ENCODE results near the gene LRRC74A. TPM values are rescaled to one million over a fixed set of nuclear protein-coding genes. Genes with fewer than 3 reads are reported as not detected.

The LRRC74A gene
- total RNA-seq, 1 donor from 2014 or later, result not detected

DNA sequence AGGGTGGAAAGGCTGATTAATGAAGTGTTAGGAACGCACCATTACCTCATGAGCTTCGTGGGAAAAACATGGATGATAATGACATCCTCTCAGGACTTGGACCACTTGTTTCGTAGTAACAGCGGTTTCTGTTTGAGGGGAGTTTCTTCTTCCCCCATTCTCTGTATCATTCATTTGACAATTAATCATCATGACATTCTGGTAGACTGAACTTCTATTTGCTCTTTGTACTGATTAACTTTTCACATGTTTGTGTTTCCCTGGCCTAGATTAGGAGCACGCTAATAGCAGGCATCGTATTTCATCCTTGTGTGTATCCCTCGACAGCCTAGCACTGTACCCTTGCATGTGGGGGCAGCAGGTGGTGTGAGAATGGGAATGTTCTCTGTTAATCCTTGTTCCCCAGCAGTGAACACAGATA lies 8.0 kb downstream of the LRRC74A start:
- intact Hi-C loops (cut with DNase I), result no loop called here
- ATAC-seq (no peak), DNase-seq (ENCODE audit: low spot score) (no peak)

DNA sequence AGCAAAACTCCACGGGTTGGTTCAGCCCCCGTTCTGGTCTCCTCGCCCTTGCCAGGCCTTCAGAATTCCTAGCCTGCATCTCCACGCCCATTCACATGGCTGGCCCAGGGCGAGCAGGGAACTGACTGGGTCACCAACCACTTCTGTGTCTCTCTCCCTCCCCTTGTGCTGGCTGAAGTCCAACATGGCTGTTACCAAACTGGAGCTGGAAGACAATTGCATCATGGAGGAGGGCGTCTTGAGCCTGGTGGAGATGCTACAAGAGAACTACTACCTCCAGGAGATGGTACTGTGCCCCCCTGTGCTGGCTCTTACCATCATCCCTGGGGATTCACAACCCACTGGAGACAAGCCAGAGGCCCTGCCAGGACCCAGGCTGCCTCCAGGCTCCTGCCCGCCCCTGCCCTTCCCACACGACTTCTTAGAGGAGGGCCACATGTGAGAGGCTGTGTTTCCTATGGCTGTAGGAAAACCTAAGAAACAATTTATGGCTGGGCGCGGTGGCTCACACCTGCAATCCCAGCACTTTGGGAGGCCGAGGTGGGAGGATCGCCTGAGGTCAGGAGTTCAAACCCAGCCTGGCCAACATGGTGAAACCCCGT lies 9.9 kb downstream of the LRRC74A start:
- DNase-seq (ENCODE audit: low spot score), result peak; percentile 67
- ATAC-seq, result peak; percentile 51
- intact Hi-C loops (cut with DNase I), result no loop called here

DNA sequence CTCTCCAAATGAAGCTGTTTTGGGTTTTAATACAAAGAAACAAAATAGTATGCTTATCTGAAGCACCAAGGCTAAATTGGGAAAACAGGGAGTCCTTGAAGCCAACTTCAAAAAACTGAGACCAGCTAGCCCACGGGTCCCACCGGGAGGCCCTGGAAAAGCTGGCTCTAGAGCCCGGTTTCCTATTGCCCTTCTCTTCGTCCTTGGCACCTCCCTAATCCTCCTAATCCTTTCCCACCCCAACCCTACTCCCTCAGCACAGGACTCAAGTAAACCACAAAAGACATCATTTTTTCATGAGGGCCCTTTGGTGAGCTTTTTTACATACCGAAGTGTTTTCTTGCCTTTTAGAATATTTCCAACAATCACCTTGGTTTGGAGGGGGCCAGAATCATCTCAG lies 11.3 kb downstream of the LRRC74A start:
- ATAC-seq (no peak), DNase-seq (ENCODE audit: low spot score) (no peak)
- intact Hi-C loops (cut with DNase I), result no loop called here

DNA sequence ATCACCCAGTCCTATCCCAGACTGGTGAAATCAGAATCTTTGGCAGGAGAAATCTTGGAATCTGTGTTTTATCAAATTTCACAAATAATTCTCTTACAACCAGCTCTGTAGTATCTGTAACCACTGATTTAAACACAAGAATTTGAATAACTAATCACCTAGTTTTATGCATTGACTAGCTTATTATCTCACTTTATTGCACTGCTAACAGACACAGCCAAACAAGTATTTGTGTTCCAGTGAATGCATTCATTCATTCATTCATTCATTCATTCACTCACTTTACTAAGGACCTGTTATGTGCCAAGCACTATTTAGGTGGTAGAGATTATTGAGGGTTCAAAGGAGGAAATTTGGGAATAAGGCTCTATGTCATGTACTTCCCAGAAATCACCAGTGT lies 16.2 kb downstream of the LRRC74A start:
- ATAC-seq (no peak), DNase-seq (ENCODE audit: low spot score) (no peak)
- intact Hi-C loops (cut with DNase I), result no loop called here

DNA sequence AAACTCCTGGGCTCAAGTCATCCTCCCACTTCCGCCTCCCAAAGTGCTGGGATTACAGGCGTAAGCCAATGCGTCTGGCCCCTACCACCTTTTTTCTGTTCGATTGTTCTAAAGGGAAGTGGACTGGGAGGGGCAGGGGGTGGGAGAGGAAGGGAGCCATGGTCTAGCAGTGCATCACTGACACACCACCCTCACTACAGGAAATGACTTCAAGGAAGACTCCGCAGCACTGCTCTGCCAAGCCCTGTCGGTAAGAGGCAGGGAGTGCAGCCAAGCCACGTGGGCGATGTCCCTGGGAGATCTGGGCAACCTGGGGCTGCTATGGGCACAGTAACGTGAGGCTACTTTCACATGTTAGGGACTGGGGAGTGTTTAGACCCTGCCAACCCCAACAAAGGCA lies 18.0 kb downstream of the LRRC74A start:
- intact Hi-C loops (cut with DNase I), result no loop called here
- no peak for DNase-seq (ENCODE audit: low spot score)
- peak; percentile 70 for ATAC-seq

DNA sequence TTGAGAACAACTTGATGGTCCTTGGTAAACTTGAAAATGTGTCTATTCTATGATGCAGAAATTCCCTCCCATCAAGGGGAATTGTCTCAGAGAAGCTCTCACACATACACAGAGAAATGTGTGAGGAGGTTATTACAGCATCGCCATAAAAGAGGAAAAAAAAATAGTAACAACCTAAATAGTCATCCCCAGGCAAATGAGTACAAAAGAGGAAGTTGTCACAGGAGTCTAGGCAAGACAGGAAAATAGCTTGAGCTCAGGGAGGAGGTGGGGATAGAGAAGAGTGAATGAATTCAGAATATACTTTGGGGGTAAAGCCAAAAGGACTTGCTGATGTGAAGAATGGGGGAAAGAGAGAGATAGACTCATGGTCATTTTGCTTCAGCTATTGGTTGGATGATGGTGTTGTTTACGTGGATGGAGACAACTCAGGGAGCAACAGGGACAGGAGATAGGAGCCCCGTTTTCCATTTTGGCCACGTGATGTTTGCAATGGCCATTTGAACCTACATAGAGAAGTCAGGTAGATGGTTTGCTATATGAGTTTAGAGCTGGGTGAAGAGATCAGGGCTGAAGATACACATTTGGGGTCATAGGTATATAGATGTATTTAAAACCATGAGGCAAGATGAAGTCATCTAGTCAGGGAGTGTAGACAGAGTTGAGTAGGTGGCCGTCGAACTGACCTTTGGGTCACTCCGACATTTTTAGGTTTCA lies 20.3 kb downstream of the LRRC74A start:
- no peak for DNase-seq (ENCODE audit: low spot score)
- intact Hi-C loops (cut with DNase I), result no loop called here
- no peak for ATAC-seq

DNA sequence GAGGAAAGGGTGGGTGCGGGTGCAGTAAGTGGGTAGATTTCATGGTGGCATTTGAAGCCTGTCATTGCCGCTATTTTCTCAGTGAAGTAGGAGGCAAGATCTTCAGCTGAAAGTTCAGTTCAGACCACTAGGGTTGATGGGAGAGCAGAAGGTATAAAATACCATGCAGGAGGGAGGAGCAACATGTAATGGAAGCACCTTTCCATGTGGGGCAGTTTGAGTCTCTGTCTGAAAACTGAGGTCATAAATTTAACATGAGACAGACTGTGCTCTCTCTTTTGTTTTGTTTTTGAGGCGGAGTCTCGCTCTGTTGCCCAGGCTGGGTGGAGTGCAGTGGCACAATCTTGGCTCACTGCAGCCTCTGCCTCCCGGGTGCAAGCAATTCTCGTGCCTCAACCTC lies 22.7 kb downstream of the LRRC74A start:
- intact Hi-C loops (cut with DNase I), result no loop called here
- DNase-seq (ENCODE audit: low spot score), result no peak
- ATAC-seq, result no peak

DNA sequence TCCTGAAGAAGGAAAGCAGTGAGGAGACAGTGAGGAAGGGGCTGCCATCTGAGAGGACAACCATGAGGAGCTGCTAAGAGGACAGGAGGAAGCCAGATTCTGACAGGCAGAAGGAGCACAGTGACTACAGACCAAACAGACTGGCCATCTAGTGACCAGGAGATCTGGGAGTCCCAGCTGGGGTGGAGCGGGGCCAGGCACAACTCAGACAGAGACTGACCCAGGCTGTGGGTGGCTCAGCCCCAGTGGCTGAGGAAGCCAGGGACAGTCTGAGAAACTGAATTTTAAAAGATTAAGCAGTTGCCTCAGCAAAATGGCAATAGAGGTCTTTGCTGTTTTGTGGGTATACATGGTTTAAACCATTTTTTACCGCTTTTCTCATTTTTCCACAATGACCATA lies 28.9 kb downstream of the LRRC74A start:
- DNase-seq (ENCODE audit: low spot score) (no peak), ATAC-seq (no peak)
- intact Hi-C loops (cut with DNase I), result no loop called here

DNA sequence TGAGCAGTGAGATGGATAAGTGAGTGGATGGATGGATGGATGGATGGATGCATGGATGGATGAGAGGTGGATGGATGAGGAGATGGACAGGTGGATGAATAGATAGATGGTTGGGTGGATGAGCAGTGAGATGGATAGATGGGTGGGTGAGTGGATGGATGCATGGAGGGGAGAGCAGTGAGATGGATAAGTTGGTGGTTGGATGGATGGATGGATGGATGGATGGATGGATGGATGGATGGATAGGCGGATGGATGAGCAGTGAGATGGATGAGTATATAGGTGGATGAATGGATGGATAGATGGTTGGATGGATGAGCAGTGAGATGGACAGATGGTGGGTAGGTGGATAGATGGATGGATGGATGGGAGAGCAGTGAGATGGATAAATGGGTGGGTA lies 30.6 kb downstream of the LRRC74A start:
- no peak for ATAC-seq
- intact Hi-C loops (cut with DNase I), result no loop called here
- no peak for DNase-seq (ENCODE audit: low spot score)

DNA sequence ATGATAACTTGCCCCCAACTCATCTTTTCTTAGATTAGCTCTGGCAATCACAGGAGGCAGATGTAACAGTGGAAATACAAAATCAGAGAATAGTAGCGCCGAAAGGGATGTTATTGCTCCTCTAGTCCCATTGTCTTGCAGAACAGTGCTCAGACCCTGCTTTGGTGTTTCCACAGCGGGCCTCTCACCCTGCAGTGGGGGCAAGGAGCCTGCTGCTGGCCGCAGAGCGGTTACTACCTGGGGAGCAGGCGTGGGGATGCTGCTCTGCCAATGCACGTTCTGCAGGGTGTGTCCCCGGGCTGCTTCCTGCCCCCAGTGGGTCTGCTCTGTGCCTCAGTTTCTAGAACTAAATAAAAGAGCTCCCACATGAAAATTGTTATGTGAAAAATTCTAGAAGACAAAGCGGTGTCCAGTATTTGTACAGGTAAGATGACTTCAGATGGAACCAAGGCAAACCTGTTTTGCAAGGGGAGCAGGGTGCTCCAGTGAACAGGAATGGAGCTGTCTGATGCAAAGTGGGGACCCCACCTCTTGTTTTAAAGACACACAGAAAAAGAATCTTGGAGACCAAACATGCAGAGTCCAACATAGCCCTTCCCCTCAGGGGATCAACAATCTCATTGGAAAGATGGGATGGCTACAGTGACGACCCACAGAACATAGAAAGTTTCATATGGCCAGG lies 35.5 kb downstream of the LRRC74A start:
- DNase-seq (ENCODE audit: low spot score) (no peak), ATAC-seq (no peak)
- intact Hi-C loops (cut with DNase I), result no loop called here

DNA sequence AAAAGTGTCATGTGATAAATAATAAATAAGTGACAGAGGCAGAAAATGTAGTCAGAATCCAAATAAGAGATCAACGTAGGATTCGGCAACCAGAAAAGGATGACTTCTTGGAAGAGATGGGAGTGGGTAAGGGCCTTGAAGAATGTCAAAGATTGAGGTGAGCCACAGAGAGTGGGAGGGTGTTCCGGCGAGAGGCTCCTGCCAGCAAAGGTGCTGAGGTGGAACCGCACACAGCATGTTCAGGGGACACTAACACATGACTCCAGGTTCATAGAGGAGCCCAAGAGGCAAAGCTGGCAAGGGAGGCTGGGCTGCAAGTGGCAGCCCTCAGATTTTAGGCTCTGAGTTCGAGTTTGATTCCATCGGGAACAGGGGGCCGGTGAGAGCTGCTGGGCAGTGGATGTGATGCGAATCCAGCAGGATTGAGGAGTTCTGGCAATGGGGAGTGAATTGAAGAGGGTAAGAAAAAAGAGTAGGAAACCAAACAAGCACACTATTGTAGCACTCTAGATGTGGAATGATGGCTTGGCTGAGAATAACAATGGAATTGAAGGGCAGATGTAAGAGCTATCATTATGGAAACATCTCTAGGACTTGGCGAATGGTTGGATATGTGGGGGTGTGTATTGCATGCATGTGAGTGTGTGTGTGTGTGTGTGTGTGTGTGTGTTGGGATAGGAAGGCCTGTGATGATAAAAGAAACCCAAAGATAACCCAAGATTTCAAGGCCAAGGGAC lies 36.5 kb downstream of the LRRC74A start:
- no peak for DNase-seq (ENCODE audit: low spot score)
- peak; percentile 20 for ATAC-seq
- intact Hi-C loops (cut with DNase I), result no loop called here

DNA sequence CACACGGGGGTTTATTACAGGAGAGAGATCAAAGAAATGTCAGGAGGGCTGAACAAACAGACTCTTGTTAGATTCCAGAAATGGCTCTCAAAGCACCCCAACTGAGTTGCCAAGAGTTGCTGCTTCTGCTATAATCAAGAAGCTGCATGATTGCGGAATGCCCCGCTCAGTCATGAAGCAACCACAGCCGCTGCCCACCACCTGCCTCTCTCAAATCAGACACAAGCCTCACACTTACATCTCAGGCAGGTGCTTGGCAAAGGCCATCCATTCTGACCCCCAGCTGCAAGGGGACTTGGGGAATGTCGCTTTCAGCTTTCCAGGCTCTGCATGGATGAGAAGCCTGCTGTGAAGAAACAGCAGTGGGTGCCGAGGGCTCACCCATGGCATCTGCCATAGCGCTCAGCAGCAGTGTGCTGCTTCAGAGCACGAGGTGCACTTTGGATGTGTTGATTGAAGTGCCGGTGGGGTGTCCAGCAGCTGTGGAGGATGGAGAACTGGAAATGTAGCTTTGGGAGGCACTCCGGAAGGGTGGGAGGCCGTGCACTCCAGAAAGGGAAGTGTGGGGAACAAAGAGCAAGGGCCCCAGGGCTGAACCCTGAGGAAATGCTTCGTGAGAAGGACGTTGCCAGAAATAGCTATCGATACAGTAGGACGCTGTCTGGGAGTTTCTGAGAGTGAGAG lies 37.7 kb downstream of the LRRC74A start:
- intact Hi-C loops (cut with DNase I), result no loop called here
- DNase-seq (ENCODE audit: low spot score) (peak; percentile 66), ATAC-seq (peak; percentile 84)

DNA sequence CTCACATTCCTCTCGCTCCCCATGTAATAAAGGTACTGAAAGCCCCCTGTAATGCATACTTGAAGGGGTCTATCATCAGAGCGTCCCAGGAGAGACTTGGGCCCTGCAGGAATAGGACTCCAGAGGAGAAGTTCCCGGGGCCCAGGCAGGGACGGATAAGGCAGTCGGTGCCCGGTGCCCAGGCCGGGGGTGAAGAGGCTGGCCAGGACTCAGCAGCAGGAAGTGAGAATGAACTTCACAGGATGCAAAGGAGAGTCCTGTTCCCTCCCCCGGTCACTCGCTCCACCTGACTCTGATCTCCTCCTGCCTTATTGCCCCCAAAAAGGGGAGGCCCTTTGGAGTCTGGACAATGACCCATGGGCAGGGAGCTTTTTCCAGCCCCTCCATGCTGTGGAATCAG lies 40.2 kb downstream of the LRRC74A start:
- ATAC-seq (no peak), DNase-seq (ENCODE audit: low spot score) (no peak)
- intact Hi-C loops (cut with DNase I), result no loop called here

DNA sequence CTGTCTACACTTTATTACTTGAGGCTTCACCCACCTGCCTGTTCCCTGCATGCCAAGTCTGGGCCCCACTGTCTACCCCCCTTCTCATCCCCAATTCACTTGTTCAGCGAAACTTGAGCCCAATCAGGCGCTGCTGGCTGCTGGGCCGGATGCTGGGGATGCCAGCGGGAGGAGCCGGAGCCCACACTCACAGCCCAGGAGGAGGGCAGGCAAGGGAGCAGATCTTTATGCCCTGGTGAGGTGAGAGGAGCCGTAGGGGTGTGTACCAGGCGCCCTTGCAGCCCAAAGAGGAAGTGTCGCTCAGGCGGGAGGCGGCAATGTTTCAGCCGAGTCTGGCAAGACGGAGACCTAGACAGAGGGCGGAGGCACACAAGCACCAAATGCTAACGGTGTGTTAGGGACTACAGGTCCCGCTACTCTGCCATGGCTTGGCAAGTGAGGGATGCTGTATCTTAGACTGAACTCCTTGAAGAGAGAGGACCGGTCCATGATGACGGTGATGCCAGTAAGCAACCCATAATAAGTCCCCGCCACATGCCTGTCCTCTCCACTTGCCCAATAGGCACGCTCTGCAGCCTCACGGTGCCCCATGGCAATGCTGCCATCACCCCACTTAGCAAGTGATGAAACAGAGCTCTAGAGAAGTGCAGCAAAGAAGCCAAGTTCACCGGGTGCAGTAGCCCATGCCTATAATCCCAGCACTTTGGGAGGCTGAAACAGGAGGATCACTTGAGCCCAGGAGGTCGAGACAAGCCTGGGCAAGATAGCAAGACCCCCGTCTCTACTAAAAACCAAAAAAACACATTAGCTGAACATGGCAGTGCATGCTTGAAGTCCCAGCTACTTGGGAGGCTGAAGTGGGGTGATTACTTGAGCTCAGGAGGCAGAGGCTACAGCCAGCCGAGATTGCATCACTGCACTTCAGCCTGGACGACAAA lies 41.6 kb downstream of the LRRC74A start:
- intact Hi-C loops (cut with DNase I), result no loop called here
- no peak for DNase-seq (ENCODE audit: low spot score)
- peak; percentile 29 for ATAC-seq

DNA sequence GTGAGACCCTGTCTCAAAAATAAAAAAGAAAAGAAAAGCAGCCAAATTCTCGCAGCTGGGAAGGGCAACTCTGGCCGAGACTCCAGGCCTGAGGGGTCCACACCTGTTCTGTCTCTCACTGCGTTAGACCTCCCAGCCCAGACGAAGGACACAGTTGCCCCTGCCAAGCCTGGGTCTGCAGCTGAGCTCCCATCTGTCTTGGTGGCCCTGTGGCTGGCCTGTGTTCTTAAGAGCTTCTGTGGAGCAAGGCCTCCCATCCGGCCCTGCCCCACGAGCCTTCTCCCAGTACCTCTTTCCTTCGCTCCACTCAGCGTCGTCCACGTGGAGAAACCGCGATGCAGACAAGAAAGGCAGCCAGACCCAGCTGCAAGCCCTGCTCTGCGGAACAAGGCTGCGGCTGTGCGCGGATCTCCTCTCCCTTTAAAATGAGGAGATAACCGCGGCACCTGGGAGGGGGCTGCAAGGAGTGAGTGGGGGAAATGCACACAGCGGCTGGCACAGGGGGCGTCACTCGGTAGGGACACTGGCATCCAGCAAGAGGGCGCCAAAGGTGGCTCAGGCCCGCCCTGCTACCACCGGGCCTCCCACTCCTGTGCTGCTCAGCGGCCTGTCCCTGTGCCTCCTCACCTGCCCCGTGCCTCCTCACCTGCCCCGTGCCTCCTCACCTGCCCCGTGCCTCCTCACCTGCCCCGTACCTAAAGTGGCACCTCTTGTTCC lies 42.4 kb downstream of the LRRC74A start:
- DNase-seq (ENCODE audit: low spot score) (no peak), ATAC-seq (no peak)
- intact Hi-C loops (cut with DNase I), result no loop called here

DNA sequence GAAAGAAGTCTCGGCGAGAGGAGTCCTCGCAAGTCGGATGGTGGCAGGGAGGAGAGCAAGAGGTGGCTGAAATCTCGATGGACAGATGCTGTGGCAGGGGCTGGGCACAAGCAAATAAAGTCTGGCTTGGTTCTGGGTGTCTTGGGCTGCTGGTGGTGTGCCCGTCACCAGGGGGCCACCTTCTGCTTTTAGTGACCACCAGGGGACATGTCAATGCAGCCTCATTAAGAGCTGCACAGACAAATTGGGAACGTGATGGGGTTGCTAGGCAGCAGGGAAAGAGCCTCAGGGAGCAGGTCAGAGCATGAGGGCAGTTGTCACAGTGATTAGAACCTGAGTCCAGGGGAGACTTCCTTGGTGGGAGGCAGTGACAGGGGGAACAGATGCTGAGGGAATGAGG lies 44.0 kb downstream of the LRRC74A start:
- ATAC-seq, result no peak
- intact Hi-C loops (cut with DNase I), result loop anchor here (10.0 kb wide), 1 partner anchor 445 kb away; no protein-coding TSS in a partner anchor
- no peak for DNase-seq (ENCODE audit: low spot score)

DNA sequence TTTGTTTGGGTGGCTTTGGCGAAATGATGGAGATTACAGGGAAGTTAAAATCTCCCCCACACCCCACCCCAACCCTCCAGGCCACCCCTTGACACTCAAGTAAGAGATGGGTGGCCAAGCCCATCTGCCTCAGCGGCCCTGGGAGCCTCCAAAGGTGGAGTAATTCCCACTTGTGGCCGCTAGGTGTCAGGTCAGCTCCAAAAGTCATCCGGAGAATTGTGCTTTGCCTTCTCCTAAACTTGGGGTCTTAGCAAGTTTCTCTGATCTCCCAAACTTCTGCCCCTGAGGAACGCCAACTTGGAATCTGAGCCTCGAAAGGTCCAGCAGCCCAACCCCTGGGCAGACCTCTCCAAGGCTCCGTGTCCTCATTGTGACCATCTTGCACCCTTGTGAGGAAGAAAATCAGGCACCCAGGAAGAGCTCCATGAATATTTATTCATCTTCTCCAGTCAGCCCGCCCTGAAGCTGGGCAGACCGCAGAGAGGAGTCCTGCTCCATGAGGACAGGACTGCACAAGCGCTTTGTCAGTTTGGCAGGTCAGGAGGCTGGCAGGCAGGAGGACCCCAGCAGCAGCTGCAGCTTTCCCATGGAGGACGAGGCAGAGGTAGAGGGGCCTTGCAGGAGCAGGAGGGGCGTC lies 46.7 kb downstream of the LRRC74A start:
- DNase-seq (ENCODE audit: low spot score) (peak; percentile 80), ATAC-seq (peak; percentile 57)
- intact Hi-C loops (cut with DNase I), result loop anchor here (10.0 kb wide), 1 partner anchor 442 kb away; no protein-coding TSS in a partner anchor

All from sciatic nerve (tissue), 2 donors.